ENCODE measurements around the gene EI24.

The EI24 gene

DNA sequence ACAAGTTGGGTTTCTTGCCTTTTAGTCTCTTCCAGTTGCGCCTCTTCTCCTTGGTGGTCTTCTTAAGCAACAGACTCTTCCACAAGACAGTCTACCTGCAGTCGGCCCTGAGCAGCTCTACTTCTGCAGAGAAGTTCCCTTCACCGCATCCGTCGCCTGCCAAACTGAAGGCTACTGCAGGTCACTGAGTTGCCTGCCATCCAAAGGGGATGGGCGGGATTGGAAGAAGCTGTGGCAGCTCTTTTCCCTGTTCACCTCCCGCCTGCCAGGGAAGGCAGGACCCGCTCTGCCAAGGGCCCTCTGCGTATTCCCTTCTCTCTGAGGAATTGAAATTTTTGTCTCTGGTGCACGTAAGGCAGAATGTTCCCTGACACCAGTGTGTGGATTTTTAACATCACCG is 14.2 kb downstream of the EI24 start:
- no peak for ATAC-seq

DNA sequence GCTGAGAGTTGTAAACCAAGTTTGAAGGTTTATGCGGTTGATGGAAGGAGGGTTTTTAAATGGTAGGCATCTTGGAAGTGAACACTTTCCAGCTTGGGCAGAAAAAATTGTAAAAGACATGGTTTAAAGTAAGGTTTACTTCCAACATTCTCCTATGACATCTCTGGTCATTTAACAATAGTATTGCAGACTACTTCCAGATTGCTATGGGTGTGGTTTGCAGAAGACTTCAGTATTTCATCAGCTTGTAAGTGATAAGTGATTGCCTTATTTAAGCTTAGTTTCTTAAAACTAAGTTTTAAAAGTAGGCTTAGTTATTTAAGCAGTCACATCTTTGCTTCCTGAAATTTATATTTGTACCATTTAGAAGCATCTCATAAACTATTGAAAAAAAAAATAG is 16.2 kb downstream of the EI24 start:
- no peak for ATAC-seq

DNA sequence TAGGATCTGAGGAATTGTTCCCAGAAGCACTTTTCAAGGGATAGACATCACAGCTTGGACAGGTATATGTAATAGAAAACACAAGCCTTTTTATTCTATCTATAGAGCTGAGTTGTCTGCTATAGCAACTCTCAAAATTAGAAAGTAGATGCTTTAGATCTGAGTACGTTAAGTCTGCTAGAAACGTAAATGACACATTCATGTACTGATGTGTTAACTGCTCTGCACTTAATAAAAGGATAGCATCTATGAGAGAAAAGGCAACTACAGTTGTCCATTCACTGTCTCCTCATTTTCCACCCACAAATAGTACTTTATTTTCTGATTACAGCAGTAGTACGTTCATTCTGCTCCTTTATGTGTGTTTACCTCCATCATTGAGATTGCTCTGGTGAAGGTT is 17.3 kb downstream of the EI24 start:
- ATAC-seq = peak in 1 of 2 donors; percentile 56

DNA sequence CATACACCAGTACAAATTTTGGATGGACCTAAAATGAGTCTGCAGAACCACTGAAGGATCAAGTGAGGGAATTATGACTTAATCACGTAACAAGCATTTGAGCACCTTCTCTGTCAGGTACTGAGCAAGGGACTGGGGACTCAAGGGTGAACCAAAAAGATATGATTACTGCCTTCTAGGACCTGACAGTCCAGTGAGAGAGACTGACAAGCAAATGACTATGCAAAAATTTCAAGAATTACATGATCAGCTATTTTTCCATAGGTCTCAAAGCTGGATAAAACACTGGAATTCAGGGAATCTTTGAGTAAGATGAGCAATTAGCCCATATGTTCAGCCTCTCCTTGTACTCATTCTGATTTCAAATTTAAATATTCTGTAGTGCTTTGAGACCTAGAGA is 18.2 kb downstream of the EI24 start:
- no peak for ATAC-seq

DNA sequence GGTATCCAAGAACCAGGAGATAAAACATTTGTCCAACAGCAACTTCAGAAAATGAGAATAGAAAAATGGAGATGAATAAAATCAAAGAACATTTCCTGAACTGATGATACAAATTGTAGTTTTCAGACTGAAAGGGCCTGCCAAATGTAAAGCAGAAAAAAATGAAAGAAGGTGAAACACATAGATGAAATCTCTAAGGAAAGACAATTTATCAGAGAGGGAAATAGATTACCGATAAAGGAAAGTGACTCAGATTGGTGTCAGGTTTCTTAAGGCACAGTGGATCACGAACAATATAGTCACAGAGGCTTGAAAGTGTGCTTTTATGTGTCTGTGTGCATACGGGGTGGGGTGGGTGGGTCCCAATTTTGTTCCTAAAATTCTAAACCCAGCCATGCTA is 19.2 kb downstream of the EI24 start:
- no peak for ATAC-seq

DNA sequence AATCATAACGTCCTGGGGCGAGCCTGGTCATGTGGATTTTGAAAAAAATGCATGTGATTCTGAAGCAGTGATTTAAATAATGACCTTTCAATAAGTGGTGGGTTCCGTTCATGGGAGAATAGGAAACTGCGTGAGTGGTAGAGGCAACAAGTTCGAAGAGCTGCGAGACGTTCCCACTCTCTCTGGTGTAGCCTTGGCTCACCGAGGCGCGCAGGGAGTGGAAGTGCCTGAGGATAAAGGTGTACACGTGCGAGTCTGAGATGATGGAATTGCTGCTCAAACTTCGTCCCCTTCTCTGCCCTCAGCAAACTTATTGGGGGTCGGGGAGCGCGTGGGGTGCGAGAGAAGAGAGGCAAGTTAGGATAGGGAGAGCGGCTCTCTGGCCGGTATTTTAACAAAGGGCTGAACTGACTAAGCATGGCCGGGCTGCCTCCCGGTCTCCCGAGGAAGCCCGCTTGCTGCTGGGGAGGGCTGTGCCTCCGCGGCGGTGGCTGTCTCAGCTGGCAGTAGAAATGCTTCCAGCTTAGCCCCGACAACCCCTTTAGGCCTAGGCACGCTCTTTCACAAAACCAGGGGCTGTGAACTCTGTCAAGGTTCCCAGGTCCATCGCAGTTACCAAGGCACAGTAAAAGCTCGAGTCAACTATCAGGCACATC is 22.5 kb downstream of the EI24 start:
- ATAC-seq = peak; percentile 2 to 3

DNA sequence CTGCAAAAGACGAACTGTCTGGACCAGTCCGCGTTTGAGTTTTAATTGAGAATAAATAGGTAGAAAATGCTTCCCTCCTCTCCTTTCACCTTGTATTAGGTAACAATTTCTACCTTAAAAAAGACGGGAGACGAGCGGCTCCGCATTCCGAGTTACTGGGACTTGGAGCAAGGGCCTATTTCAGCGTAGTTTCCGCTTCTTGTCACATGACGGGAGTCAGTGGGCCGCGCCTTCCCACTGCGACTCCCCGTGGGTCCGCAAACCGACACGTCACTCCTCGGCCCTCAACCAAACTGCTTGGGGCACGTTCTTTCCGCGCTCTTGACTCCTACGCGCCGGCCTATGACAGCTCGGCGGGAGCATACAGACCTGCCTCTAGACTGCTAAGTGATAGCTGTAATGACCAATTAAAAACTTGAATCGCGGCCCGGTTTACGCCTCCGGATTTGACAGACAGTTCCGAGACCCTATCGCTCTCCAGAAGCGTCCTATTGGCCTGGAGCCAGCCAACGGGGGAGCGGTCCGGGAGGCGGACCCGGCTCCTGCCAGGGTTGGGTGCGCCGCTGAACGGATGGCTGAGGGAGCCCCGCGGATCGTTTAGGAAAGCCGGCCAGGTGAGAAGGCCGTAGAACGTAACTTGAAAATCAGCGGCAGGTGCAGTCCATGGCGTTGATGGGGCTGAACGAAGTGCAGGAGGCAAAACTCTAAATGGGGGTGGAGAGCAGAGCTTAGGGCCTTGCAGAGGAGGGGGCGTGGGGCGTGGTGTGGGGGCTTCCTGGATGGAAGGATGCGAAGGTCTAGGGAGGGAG is 23.2 kb downstream of the EI24 start, which contains the start of gene STT3A:
STT3A (plus strand) TSS at position 548 of the 809 bp plus-strand sequence. CDS start 3,064 bp downstream, outside the sequence.
- ATAC-seq = peak; percentile 95 to 97

DNA sequence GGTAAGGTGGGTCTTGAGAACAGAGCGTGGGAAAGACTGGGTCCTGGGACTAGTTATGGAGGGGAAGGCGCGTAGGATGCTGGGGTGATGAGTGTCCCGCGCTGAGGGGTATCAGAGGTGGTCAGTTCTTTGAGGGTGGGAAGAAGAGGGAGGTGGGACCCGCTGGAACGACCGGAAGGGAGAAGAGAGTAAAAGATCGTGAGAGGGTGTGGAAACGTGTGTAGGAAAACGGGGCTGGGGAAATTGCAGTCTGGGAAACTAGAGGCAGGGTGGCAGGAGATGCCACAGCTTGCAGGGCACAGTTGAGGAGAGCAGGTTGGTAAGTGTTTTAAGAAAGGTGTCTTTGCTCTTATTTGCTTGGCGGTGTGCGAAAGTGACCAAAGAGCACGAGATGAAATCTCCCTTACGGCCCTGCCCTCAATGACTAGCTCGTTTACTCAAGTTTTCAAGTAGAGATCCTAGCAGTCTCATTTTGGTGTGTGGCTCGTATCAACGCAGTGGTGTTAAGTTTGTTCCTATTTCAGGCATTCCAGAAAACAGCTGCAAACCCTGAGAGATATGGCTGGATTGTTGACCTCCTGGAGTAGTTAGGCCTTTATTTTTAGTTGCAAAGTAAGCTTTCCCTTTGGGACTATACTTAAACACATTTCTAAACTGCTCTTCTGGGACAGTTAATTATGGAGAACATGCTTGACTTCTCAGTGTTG is 24.0 kb downstream of the EI24 start:
- no peak for ATAC-seq

DNA sequence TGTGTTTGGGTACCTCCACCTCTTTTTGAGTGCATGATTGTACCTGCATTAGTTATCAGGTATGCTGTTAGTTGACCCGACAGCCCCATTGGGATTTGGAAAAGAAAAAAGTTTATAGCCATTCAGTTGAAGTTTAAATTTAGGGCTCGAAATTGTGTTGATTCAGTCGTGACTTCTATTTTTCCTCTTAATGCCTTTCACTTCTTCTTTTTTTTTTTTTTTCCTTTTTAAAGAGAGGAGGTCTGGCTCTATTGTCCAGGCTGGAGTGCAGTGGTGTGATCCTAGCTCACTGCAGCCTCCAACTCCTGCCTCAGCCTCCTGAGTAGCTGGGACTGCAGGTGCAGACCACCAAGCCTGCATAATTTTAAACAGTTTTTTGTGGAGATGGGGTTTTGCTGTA is 25.7 kb downstream of the EI24 start:
- ATAC-seq = no peak

DNA sequence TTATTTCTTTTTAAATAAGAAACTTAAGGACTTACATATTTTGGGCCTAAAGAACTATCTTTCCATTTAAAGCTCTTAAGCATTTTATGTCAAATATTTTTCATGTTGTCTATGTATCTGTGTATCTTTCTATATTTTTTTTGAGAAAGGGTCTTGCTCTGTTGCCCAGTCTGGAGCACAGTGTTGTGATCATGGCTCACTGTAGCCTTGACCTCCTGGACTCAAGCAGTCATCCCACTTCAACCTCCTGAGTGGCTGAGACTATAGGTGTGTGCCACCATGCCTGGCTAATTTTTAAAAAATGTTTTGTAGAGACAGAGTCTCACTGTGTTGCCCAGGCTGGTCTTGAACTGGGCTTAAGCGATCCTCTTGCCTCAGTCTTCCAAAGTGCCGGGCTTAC is 31.4 kb downstream of the EI24 start:
- ATAC-seq = no peak

DNA sequence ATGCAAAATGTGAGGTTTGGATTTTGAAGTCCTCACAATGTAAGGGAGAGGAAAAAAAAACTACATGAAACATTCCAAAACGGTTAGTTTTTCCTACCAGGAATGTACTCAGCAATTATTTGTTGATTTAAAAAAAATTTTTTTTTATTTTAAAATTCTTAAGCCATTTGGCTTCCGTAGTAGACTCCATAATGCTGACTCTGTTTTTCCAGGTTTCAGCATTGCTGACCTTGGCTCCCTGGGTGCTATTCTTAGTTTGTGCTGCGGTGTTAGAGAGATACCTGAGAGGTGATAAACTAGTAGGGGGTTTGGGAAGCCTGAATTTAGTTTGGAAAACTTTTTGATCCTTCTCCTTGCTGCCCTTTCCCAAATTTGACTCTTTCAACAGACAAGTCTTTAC is 33.9 kb downstream of the EI24 start:
- ATAC-seq = no peak

DNA sequence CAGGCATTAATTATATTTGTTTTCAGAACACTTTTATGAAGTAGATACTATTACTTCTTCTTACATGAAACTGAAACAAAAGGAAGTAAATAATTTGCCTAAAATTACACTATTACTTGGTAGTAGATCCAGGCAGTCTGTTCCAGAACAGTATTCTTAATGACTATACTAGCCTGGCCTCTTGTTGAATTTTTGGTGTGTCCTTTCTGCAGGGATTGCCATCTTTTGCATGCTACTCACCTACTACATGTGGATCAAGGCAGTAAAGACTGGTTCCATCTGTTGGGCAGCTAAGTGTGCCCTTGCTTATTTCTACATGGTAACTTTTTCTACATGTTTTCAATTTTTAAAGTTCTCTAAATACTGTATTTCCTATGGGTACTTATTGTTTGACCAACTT is 36.1 kb downstream of the EI24 start:
- no peak for ATAC-seq

DNA sequence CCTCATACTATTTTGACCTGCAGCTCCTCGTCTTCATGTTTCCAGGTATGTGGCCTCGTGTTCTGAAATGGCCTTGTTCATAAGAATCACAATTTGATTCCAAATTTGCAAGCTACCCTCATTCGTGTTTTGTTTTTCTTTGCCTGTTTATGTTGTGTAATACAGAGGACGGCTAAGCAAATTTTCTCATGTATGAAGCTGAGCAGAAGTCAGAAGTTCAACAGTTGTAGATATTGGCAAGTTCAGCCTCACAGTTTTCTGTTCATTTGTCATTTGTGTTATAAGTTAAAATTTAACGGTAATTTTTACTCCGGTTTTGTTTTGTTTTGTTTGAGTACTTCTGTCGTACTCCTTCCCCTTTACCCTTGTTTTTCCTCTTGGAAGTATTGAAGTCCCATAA is 40.3 kb downstream of the EI24 start:
- no peak for ATAC-seq

DNA sequence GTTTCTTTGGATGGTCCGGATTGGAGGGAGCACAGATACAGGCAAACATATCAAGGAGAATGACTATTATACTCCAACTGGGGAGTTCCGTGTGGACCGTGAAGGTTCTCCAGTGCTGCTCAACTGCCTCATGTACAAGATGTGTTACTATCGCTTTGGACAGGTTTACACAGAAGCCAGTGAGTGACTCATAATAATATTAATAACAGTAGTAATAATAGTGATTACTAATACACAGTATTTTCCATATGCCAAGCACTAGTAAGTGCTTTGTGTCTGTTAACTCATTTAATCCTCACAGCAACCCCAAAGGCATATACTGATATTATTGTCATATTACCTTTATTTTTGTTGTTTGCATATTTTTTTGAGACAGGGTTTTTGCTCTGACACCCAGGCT is 49.1 kb downstream of the EI24 start:
- ATAC-seq = peak; percentile 79 to 80

DNA sequence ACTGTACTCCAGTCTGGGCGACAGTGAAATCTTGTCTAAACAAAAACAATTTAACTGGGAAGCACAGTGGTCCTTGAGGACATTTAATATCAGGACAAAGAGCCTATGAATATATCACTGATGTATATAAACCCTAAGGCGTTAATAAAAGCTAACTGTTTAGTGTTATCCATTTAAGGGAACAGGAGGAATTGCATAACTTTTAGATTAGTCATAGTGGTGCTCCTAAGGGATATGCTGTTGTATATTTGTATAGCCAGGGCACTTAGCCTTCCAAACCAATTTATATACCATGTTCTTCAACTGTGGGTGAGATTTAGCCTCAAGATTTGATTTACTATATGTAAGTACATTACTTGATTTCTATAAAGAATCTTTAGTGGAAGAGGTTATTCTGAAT is 52.7 kb downstream of the EI24 start:
- no peak for ATAC-seq

DNA sequence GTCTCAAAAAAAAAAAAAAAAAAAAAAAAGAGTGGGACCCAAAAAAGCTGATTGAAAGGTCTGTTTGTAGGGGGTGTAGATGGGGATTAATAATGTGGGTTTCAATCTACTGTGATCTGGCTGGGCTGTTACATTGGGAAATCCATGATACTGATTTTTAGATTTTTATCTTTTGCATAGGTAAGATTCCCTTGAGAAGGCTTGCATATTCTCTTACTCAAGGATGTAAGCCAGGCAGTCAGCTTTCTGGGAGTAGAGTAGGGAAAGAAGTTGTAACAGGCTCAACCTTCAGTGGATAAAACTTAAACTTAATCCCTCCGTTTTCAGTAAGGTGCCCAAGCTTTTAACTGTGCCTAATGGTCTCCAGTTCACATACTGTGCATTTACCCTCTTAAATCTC is 53.8 kb downstream of the EI24 start:
- ATAC-seq = no peak

DNA sequence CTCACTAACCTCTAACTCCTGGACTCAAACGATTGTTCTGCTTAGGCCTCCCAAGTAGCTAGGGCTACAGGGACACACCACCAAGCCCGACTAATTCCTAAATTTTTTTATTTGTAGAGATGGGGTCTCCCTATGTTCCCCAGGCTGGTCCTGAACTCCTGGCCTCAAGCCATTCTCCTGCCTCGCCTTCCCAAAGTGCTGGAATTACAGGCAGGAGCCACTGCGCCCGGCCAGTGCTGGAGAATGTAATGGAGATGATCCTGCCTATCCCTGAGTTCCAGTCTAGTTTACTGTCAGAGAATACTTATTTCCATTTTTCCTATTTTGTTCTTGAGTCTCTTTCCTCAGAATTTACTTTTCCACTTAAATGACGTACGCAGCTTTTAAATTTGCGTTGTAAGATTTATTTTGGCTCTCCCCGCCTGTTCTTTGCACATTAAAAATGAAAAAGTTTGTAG is 55.5 kb downstream of the EI24 start, which contains the start of gene CHEK1:
CHEK1 (plus strand) TSS at position 408 of the 458 bp plus-strand sequence. CDS start 1,606 bp downstream, outside the sequence.
- ATAC-seq = no peak

DNA sequence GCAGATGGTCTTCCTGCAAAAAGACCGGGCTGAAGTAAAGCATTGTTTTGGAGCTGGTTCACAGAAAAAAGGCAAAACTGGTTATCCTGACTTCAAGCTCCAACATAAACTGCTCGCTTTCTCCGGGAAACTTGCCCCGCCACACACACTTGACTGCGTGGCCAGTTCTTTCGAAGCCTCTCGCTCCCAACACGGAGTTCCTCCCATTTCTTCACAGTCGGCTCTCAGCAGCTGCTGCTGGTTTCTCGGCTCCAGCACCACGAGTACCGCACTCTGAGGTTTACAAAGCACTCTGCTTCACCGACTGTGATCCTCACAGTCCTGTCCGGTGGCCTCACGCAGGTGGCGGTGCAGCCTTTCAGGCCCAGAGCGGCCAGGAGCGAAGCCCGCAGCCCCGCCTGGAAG is 56.0 kb downstream of the EI24 start:
- no peak for ATAC-seq

DNA sequence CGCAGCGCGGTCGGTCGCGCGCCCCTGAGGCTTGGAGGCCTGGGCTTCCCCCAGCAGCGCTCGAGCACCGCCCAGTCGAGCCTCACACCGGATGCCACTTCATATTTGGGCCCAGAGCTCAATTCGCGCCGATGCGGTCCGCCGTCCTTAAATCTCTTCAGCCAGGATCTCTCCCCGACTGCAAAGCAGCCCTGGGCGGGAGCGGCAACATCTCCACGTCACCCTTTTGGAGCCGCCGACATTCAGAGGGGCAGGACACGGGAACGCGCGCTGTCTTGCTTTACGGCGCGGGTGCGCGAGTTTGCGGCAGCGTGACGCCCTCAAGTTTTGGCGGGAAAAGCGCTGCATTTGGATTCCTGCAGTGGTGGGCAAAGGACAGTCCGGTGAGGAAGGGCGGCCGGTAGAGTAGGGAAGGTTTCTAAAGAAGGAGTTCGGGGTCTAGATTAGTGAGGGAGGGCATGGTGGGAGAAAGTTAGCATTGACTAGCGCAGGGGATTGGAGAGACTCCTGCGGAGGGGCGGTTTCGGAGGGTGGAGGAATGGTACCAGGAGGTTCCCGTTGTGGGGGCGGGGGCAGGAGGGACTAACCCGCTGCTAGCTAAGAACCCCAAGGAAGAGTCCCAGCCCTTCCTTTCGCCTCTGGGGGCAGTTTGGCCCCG is 56.5 kb downstream of the EI24 start:
- ATAC-seq = peak; percentile 93 to 95

DNA sequence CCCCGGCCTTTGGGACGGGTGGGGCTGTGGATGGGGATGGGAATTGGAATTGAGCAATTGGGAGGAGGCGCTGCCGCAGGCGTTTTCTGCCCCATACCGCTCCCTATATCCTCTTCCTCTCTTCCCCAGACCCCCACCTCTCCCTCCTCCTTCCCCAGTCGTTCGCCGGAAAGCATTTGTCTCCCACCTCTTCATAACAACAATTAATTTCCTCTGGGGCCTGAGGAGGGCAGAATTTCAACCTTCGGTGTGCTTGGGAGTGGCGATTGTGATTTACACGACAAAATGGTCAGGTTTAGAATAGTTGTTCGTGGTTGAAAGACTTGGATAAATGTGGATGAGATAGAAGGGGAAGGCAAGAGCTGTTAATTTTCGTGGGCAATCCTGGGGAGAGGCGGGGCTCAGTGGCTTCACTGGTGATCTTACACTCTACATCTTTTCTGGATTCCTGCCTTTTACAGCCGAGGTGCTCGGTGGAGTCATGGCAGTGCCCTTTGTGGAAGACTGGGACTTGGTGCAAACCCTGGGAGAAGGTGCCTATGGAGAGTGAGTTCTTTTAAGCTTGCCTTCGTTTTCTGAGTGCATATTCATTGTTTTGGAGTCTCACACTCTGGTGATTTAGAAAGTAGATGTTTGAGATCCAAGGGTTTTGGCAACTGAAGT is 57.1 kb downstream of the EI24 start:
- ATAC-seq = peak; percentile 14 to 16

DNA sequence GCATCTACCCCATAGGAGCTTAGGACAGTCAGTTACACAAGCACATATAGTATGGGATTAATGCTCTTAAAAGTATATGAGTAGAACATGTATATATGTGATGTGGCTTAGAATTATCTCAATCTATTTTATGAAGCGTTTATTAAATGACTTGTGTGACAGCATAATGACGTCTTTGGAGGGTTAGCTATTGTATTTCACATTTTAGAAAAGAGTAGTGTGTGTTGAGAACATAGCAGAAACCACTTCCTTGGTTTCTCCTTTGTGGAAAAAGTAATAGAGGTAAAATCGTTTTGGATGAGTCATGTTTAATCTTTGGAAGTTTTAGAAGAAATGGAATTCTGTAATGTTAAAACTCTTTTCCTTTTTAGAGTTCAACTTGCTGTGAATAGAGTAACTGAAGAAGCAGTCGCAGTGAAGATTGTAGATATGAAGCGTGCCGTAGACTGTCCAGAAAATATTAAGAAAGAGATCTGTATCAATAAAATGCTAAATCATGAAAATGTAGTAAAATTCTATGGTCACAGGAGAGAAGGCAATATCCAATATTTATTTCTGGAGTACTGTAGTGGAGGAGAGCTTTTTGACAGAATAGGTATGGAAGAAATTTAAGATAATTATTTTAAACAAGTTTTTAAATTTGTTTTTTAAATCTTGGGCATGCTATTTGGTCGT is 58.1 kb downstream of the EI24 start:
- no peak for ATAC-seq

All from activated CD4-positive, CD25-positive, alpha-beta regulatory T cell treated with anti-CD3 and anti-CD28 coated beads, Interleukin-2, amount 50 U/mL, for 24 hours (primary cell).